Measurements from ENCODE around the gene MAP3K5. TPM values are rescaled to one million over a fixed set of nuclear protein-coding genes. Genes with fewer than 3 reads are reported as not detected.

The MAP3K5 gene
- total and polyA plus RNA-seq, 2 of the 8 experiments (the other 6 are each of a cell fraction or from before 2014, with no cell fraction given): 0.63 to 2.6 TPM

GRCh38 chr6:136571065-136571464 is 221.2 kb downstream of the MAP3K5 start:
- no peak overlapping the region for H3K4me3 ChIP-seq (ENCODE audit: extremely low read depth in 1 of 4, insufficient read depth in 2 of 4, low read depth in 3 of 4, low read length in 4 of 4)
- FAIRE-seq (no peak), DNase-seq (ENCODE audit: low read depth in 1 of 2, low spot score in 2 of 2) (no peak)
- no peak overlapping the region for H3K23ac ChIP-seq (ENCODE audit: insufficient read length)
- no peak overlapping the region for H3K4me2 ChIP-seq (ENCODE audit: insufficient read depth in 1 of 2, low read depth in 2 of 2, low read length in 2 of 2)
- peaks cover 0 to 3% (median 0%) of the 10 kb centered on the region in 4 experiments; a peak in 1 of 8 replicates for H3K36me3 ChIP-seq (ENCODE audit: control insufficient read depth in 2 of 4, insufficient read depth in 4 of 4, low read length in 3 of 4)
- no peak overlapping the region for H4K5ac ChIP-seq (ENCODE audit: insufficient read length, low read depth, low read length)
- 91% methylated on average over 5 of the region's 5 CpGs; no CpG with 5 or more reads in 1 of the 2 experiments for WGBS, 2 experiments (ENCODE audit: extremely low coverage in 1 of 2, insufficient coverage in 1 of 2, insufficient read length in 1 of 2, insufficient replicate concordance in 2 of 2, low coverage in 1 of 2, low lambda C conversion rate in 2 of 2, missing lambda C conversion rate in 1 of 2)
- H2AFZ ChIP-seq (ENCODE audit: low read length): no peak overlapping the region
- no peak overlapping the region for H3K14ac ChIP-seq (ENCODE audit: insufficient read length)
- H3K9me3 ChIP-seq (ENCODE audit: insufficient read depth in 2 of 2, low read depth in 1 of 2, low read length in 1 of 2): no peaks in the 10 kb centered on the region
- H3K9ac ChIP-seq (replicated peaks in 1 of 4; ENCODE audit: extremely low read depth in 1 of 4, low read depth in 3 of 4, low read length in 3 of 4): no peak overlapping the region
- H4K8ac ChIP-seq (ENCODE audit: extremely low read depth, insufficient read depth, low read length): no peak overlapping the region
- no peaks in the 10 kb centered on the region for H4K20me1 ChIP-seq (replicated peaks in 1 of 2; ENCODE audit: control insufficient read depth in 1 of 2, insufficient read depth in 2 of 2, low read length in 2 of 2)
- ChIA-PET POLR2A (ENCODE audit: partially characterized antibody) (no interaction called here), CTCF (ENCODE audit: partially characterized antibody) (no interaction called here)
- no peak overlapping the region for H2BK20ac ChIP-seq (ENCODE audit: low read length)
- H3K79me2 ChIP-seq (ENCODE audit: control insufficient read depth in 1 of 2, insufficient read depth in 2 of 2, low read length in 2 of 2): no peaks in the 10 kb centered on the region
- no peak overlapping the region for H2BK15ac ChIP-seq (ENCODE audit: low read length)
- no peak overlapping the region for H2BK5ac ChIP-seq (ENCODE audit: low read depth, low read length)
- TF ChIP-seq POLR2A (IDR thresholded peaks at IDR 0.05; ENCODE audit: control extremely low read depth in 1 of 2, low read depth in 2 of 2, low read length in 2 of 2) (no peak), MAFK (IDR thresholded peaks at IDR 0.05; ENCODE audit: low read depth, low read length) (no peak), RBBP5 (IDR thresholded peaks at IDR 0.05; ENCODE audit: borderline replicate concordance, low read depth, low read length) (no peak), HDAC6 (IDR thresholded peaks at IDR 0.05; ENCODE audit: low read depth, low read length) (no peak), SP2 (IDR thresholded peaks at IDR 0.05; ENCODE audit: low read length) (no peak), KDM4A (IDR thresholded peaks at IDR 0.05; ENCODE audit: low read depth, low read length, severe bottlenecking) (no peak), ASH2L (IDR thresholded peaks at IDR 0.05; ENCODE audit: low read length) (no peak), CBX8 (IDR thresholded peaks at IDR 0.05; ENCODE audit: borderline replicate concordance, low read depth, low read length) (no peak), ATF2 (IDR thresholded peaks at IDR 0.05; ENCODE audit: low read length) (no peak)
- no peak overlapping the region for H3K56ac ChIP-seq (replicated peaks; ENCODE audit: insufficient read length, low read depth, low read length)
- no peak overlapping the region for H3K18ac ChIP-seq (ENCODE audit: extremely low read depth, low read length)
- no peak overlapping the region for H4K91ac ChIP-seq (replicated peaks; ENCODE audit: insufficient read length, low read length)
- no peak overlapping the region for H3K4ac ChIP-seq (replicated peaks; ENCODE audit: insufficient read length, low read depth, low read length)
- no peak overlapping the region for H3K27ac ChIP-seq (ENCODE audit: low read depth, low read length)
- no peak overlapping the region for H2BK120ac ChIP-seq (replicated peaks; ENCODE audit: low read depth, low read length)
- H2AK5ac ChIP-seq (ENCODE audit: low read depth, low read length): no peak overlapping the region
- no peaks in the 10 kb centered on the region for H3K4me1 ChIP-seq (replicated peaks in 1 of 4; ENCODE audit: control insufficient read depth in 3 of 4, insufficient read depth in 4 of 4, low read length in 3 of 4)
- H3K27me3 ChIP-seq (replicated peaks in 1 of 4; ENCODE audit: control insufficient read depth in 3 of 4, extremely low read depth in 1 of 4, insufficient read depth in 3 of 4, low read length in 3 of 4): no peaks in the 10 kb centered on the region
- no peak overlapping the region for H2BK12ac ChIP-seq (ENCODE audit: low read depth, low read length)
- H3K23me2 ChIP-seq (ENCODE audit: low read depth, low read length): no peaks in the 10 kb centered on the region
- H3K79me1 ChIP-seq (ENCODE audit: low read depth, low read length): no peaks in the 10 kb centered on the region

Data from H1 (cell line).